Breast epithelium (tissue), 4 donors: ENCODE data around the gene EVL. TPM values are rescaled to one million over a fixed set of nuclear protein-coding genes. Genes with fewer than 3 reads are reported as not detected.

Experiments used
- DNase-seq, 2 donors: peaks; one replicate each; pipeline ENCODE4 v3.0.0-alpha.2; 2019; ENCODE audit warnings: low spot score in 2 of 2
- H3K27ac ChIP-seq, 2 donors: fragments of 200-600 bp; sonication (generic) in 1 of 2; one replicate each; pipeline ENCODE4 v1.5.1; 2016 to 2019; ENCODE audit warnings: mild to moderate bottlenecking in 1 of 2
- H3K27me3 ChIP-seq, 2 donors: fragments of 200-600 bp; sonication (generic) in 1 of 2; one replicate each; pipeline versions ENCODE4 v1.5.1 to v1.6.0; 2017 to 2019; ENCODE audit warnings: control low read depth in 1 of 2, mild to moderate bottlenecking in 1 of 2
- H3K36me3 ChIP-seq: fragments of 200-600 bp; one replicate; pipeline ENCODE4 v1.5.1; 2019
- H3K4me1 ChIP-seq, 2 donors: fragments of 200-600 bp; sonication (generic); one replicate each; pipeline ENCODE4 v1.5.1; 2016 to 2019; ENCODE audit warnings: control low read depth in 1 of 2
- H3K4me3 ChIP-seq, 3 donors: fragments of 200-600 bp; sonication (generic); 1 replicate in 2 of 3; 2 replicates in 1 of 3; pipeline ENCODE4 v1.5.1; 2016 to 2019; ENCODE audit warnings: mild to moderate bottlenecking in 3 of 3, moderate library complexity in 2 of 3
- H3K9me3 ChIP-seq, 2 donors: fragments of 200-600 bp; sonication (generic) in 1 of 2; one replicate each; pipeline ENCODE4 v1.5.1; 2016 to 2019; ENCODE audit warnings: control low read depth in 1 of 2
- POLR2A ChIP-seq: fragments of 450-650 bp; IDR thresholded peaks from one replicate; pipeline ENCODE4 v1.6.1; 2016; ENCODE audit warnings: antibody characterized with exemption, mild to moderate bottlenecking, moderate library complexity
- POLR2AphosphoS5 ChIP-seq, 3 donors: sonication (generic); formaldehyde crosslinking; IDR thresholded peaks; one replicate each; pipeline ENCODE4 v1.6.1; 2017; ENCODE audit warnings: antibody characterized with exemption in 3 of 3
- intact Hi-C: fragments of 100-400 bp; cut with DNase I; formaldehyde crosslinking; loops from one replicate; pipeline ENCODE4 v1.15.1; 2023; ENCODE audit warnings: low total_unique reads
- total RNA-seq, 3 donors: library from RNA; depleted of rRNA; stranded (reverse); fragments of >200 nt; gene quantifications; one replicate each; pipeline ENCODE4 v1.1.0, GENCODE V29; 2016
- TF ChIP-seq, protein P1 (sequence below), 3 donors: fragments of 450-650 bp; IDR thresholded peaks; one replicate each; pipeline ENCODE4 v1.5.1; 2016 to 2017; ENCODE audit warnings: antibody characterized with exemption in 3 of 3, mild to moderate bottlenecking in 3 of 3, moderate library complexity in 3 of 3

Gene EVL
- total RNA-seq, 3 donors from 2014 or later: 50.7 to 116 (median 107) TPM

DNA sequence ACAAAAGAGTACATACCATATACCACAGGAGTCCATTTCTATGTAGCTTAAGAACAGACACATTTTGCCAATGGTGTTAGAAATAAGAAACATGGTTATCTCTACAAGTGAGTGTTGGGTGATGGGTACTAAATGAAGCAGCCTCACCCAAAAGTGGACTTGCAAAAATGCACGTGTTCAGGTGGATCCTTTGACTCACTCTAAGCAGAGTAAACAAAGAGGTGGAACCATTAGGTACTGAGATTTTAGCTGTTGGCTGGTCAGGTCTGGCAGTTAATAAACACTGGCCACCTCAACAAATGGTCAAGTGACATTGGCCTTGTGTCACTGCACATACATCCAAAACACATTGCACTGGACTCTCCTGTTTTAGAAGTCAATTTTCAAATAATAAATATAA, 27.6 kb downstream of the EVL start:
- Histone ChIP-seq H3K9me3 (no peaks in the 10 kb centered on the region), H3K4me3 (no peak overlapping the region), H3K36me3 (no peaks in the 10 kb centered on the region), H3K4me1 (no peaks in the 10 kb centered on the region), H3K27ac (no peak overlapping the region), H3K27me3 (no peaks in the 10 kb centered on the region)
- TF ChIP-seq POLR2A (no peak), POLR2AphosphoS5 (IDR thresholded peaks at IDR 0.05) (no peak)
- TF ChIP-seq, protein P1, sequence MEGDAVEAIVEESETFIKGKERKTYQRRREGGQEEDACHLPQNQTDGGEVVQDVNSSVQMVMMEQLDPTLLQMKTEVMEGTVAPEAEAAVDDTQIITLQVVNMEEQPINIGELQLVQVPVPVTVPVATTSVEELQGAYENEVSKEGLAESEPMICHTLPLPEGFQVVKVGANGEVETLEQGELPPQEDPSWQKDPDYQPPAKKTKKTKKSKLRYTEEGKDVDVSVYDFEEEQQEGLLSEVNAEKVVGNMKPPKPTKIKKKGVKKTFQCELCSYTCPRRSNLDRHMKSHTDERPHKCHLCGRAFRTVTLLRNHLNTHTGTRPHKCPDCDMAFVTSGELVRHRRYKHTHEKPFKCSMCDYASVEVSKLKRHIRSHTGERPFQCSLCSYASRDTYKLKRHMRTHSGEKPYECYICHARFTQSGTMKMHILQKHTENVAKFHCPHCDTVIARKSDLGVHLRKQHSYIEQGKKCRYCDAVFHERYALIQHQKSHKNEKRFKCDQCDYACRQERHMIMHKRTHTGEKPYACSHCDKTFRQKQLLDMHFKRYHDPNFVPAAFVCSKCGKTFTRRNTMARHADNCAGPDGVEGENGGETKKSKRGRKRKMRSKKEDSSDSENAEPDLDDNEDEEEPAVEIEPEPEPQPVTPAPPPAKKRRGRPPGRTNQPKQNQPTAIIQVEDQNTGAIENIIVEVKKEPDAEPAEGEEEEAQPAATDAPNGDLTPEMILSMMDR (IDR thresholded peaks at IDR 0.05): no peak
- intact Hi-C loops: no loop called here
- no peak for DNase-seq

GRCh38 chr14:100093319-100093718, 28.1 kb downstream of the EVL start:
- H3K27ac ChIP-seq: no peak overlapping the region
- DNase-seq: no peak
- intact Hi-C loops: no loop called here
- H3K4me1 ChIP-seq: no peaks in the 10 kb centered on the region
- H3K9me3 ChIP-seq: no peaks in the 10 kb centered on the region
- TF ChIP-seq, protein P1 (IDR thresholded peaks at IDR 0.05): no peak
- no peak for TF ChIP-seq POLR2A
- TF ChIP-seq POLR2AphosphoS5 (IDR thresholded peaks at IDR 0.05): no peak
- no peaks in the 10 kb centered on the region for H3K36me3 ChIP-seq
- no peaks in the 10 kb centered on the region for H3K27me3 ChIP-seq
- no peak overlapping the region for H3K4me3 ChIP-seq

DNA sequence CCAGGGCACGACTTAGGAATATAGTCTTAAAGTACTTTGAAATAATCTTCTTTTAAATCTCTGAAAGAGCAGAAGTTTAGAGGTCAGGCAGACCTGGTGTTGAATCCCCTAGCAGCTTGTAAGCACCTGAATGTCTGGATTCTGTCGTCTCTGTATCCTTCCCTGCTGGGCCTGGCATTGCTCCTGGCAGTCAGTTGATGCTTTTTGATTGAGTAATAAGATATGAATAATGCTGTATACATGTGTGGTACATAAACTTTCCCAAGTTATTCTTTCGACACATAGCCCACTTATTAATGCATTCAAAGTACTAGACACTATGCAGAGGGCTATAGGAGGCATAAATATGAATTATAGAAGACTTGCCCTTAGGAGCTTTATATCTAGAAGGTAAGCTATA, 31.4 kb downstream of the EVL start:
- no peak for DNase-seq
- Histone ChIP-seq H3K4me3 (no peak overlapping the region), H3K36me3 (no peaks in the 10 kb centered on the region), H3K27ac (no peak overlapping the region), H3K9me3 (no peaks in the 10 kb centered on the region), H3K27me3 (no peaks in the 10 kb centered on the region), H3K4me1 (peaks cover 0 to 7% of the 10 kb centered on the region in 2 donors)
- intact Hi-C loops: no loop called here
- TF ChIP-seq POLR2AphosphoS5 (IDR thresholded peaks at IDR 0.05): no peak
- TF ChIP-seq, protein P1 (IDR thresholded peaks at IDR 0.05): no peak

GRCh38 chr14:100098171-100098570, 32.9 kb downstream of the EVL start:
- peaks cover 0 to 14% of the 10 kb centered on the region in 2 donors for H3K4me1 ChIP-seq
- no peak for DNase-seq
- no peaks in the 10 kb centered on the region for H3K9me3 ChIP-seq
- peak overlapping the region in 1 of 2 donors; percentile 17 for H3K27ac ChIP-seq
- no peaks in the 10 kb centered on the region for H3K27me3 ChIP-seq
- no peak overlapping the region for H3K4me3 ChIP-seq
- H3K36me3 ChIP-seq: no peaks in the 10 kb centered on the region
- intact Hi-C loops: no loop called here
- TF ChIP-seq, protein P1 (IDR thresholded peaks at IDR 0.05): no peak
- TF ChIP-seq POLR2A: no peak

- no peaks in the 10 kb centered on the region for H3K36me3 ChIP-seq
- no peak for DNase-seq
- TF ChIP-seq, protein P1 (IDR thresholded peaks at IDR 0.05): no peak
- TF ChIP-seq POLR2AphosphoS5 (IDR thresholded peaks at IDR 0.05) (no peak), POLR2A (no peak)
- H3K9me3 ChIP-seq: no peaks in the 10 kb centered on the region
- no peak overlapping the region for H3K27ac ChIP-seq
- intact Hi-C loops: no loop called here
- no peaks in the 10 kb centered on the region for H3K27me3 ChIP-seq
- H3K4me1 ChIP-seq: peaks cover 0 to 31% of the 10 kb centered on the region in 2 donors
- no peak overlapping the region for H3K4me3 ChIP-seq
Measured at GRCh38 chr14:100100032-100100703, 34.9 kb downstream of the EVL start.
